SU-DHL-6 (cell line): ENCODE measurements around the gene TDP1.

Experiments
- H2AFZ ChIP-seq: fragments of 200-600 bp; sonication (generic); 2 replicates; pipeline ENCODE4 v1.6.1; 2014; ENCODE audit warnings: low read depth, mild to moderate bottlenecking, moderate library complexity, mixed read lengths, antibody characterized with exemption, low read length; ENCODE audit not compliant: severe bottlenecking
- H3F3A ChIP-seq: fragments of 200-600 bp; shearing (Covaris generic); 2 replicates; pipeline ENCODE4 v1.6.0; 2016; ENCODE audit warnings: antibody characterized with exemption, mild to moderate bottlenecking; ENCODE audit not compliant: insufficient read depth
- H3K27ac ChIP-seq: fragments of 200-600 bp; sonication (generic); 2 replicates; pipeline ENCODE4 v1.5.1; 2016; ENCODE audit warnings: low read depth, mild to moderate bottlenecking, low read length, moderate library complexity, mixed read lengths
- H3K27me3 ChIP-seq: fragments of 200-600 bp; sonication (generic), shearing (Covaris generic); 2 replicates; pipeline ENCODE4 v1.6.0; 2014; ENCODE audit warnings: mild to moderate bottlenecking, low read length
- H3K36me3 ChIP-seq: fragments of 200-600 bp; sonication (generic); 2 replicates; pipeline ENCODE4 v1.6.1; 2014; ENCODE audit warnings: mild to moderate bottlenecking, low read length, mixed read lengths
- H3K4me2 ChIP-seq: fragments of 300-600, 200-600 bp; shearing (Covaris generic), sonication (generic); 2 replicates; pipeline ENCODE4 v1.6.0; 2014; ENCODE audit warnings: low read length, low read depth, mild to moderate bottlenecking; ENCODE audit not compliant: poor library complexity, severe bottlenecking
- H3K4me3 ChIP-seq: fragments of 200-600 bp; sonication (generic); 2 replicates; pipeline ENCODE4 v1.5.1; 2014; ENCODE audit warnings: antibody characterized with exemption, low read length, mild to moderate bottlenecking, mixed read lengths; ENCODE audit not compliant: insufficient read depth, poor library complexity, severe bottlenecking
- H3K79me2 ChIP-seq: fragments of 200-600 bp; sonication (generic); 2 replicates; pipeline ENCODE4 v1.6.1; 2014; ENCODE audit warnings: mild to moderate bottlenecking, low read length, moderate library complexity; ENCODE audit not compliant: insufficient read depth
- H3K9ac ChIP-seq: fragments of 200-600 bp; sonication (generic); 2 replicates; pipeline ENCODE4 v1.7.0; 2014; ENCODE audit warnings: mild to moderate bottlenecking, low read length
- H3K9me2 ChIP-seq: fragments of 200-600 bp; sonication (generic); replicated peaks from 2 replicates; pipeline ENCODE4 v1.6.1; 2014; ENCODE audit warnings: low read length; ENCODE audit not compliant: insufficient read depth
- H3K9me3 ChIP-seq: fragments of 200-600 bp; sonication (generic); 2 replicates; pipeline ENCODE4 v1.6.1; 2014; ENCODE audit warnings: low read length, mixed read lengths; ENCODE audit not compliant: insufficient read depth
- H4K20me1 ChIP-seq: fragments of 200-600 bp; sonication (generic); 2 replicates; pipeline ENCODE4 v1.6.1; 2014; ENCODE audit warnings: low read depth, mild to moderate bottlenecking, antibody characterized with exemption, low read length, moderate library complexity, mixed read lengths
- CTCF ChIP-seq: fragments of 200-600 bp; sonication (generic); IDR thresholded peaks from one replicate; pipeline ENCODE4 v1.5.1; 2017; ENCODE audit warnings: antibody characterized with exemption, mild to moderate bottlenecking, low read length, moderate library complexity; ENCODE audit not compliant: insufficient read depth, poor library complexity, severe bottlenecking
- EZH2phosphoT487 ChIP-seq: fragments of 200-600 bp; sonication (generic), shearing (Covaris generic); conservative IDR thresholded peaks from 2 replicates; pipeline ENCODE4 v1.6.1; 2018; ENCODE audit warnings: mild to moderate bottlenecking, antibody characterized with exemption, low read length, moderate library complexity, mixed read lengths

Gene TDP1

GRCh38 chr14:89986462-89987160 lies 30.9 kb downstream of the TDP1 start:
- no peaks in the 10 kb centered on the region for H4K20me1 ChIP-seq
- no peaks in the 10 kb centered on the region for H3K27me3 ChIP-seq
- H3K4me2 ChIP-seq = no peak overlapping the region
- peaks cover 23% of the 10 kb centered on the region; the same call in 1 of the 2 replicates for H3K36me3 ChIP-seq
- no peak overlapping the region for H3K9ac ChIP-seq
- TF ChIP-seq CTCF (no peak), EZH2phosphoT487 (no peak)
- H3K4me3 ChIP-seq = no peak overlapping the region
- no peak overlapping the region for H2AFZ ChIP-seq
- H3K27ac ChIP-seq = no peak overlapping the region
- no peaks in the 10 kb centered on the region for H3K9me3 ChIP-seq
- H3K79me2 ChIP-seq = no peaks in the 10 kb centered on the region
- no peaks in the 10 kb centered on the region for H3K9me2 ChIP-seq
- no peaks in the 10 kb centered on the region for H3F3A ChIP-seq

GRCh38 chr14:89987161-89987475 lies 31.4 kb downstream of the TDP1 start:
- H3K27ac ChIP-seq = no peak overlapping the region
- H3K9me2 ChIP-seq = no peaks in the 10 kb centered on the region
- H3K27me3 ChIP-seq = no peaks in the 10 kb centered on the region
- H3K9me3 ChIP-seq = no peaks in the 10 kb centered on the region
- no peak overlapping the region for H3K9ac ChIP-seq
- H3K36me3 ChIP-seq = peaks cover 27% of the 10 kb centered on the region; the same call in 1 of the 2 replicates
- no peak overlapping the region for H3K4me2 ChIP-seq
- H3K79me2 ChIP-seq = no peaks in the 10 kb centered on the region
- no peak for TF ChIP-seq CTCF
- TF ChIP-seq EZH2phosphoT487 = no peak
- no peak overlapping the region for H2AFZ ChIP-seq
- no peaks in the 10 kb centered on the region for H3F3A ChIP-seq
- H3K4me3 ChIP-seq = no peak overlapping the region
- no peaks in the 10 kb centered on the region for H4K20me1 ChIP-seq

GRCh38 chr14:89988787-89989186 lies 33.1 kb downstream of the TDP1 start:
- no peaks in the 10 kb centered on the region for H4K20me1 ChIP-seq

More at GRCh38 chr14:89988787-89989186, 33.1 kb downstream of the TDP1 start:
- Histone ChIP-seq H2AFZ (no peak overlapping the region), H3K79me2 (no peaks in the 10 kb centered on the region), H3K27me3 (no peaks in the 10 kb centered on the region), H3F3A (no peaks in the 10 kb centered on the region), H3K9me3 (no peaks in the 10 kb centered on the region), H3K27ac (no peak overlapping the region), H3K9me2 (no peaks in the 10 kb centered on the region), H3K4me3 (no peak overlapping the region), H3K4me2 (no peak overlapping the region), H3K9ac (no peak overlapping the region), H3K36me3 (peaks cover 39% of the 10 kb centered on the region; the same call in 1 of the 2 replicates)
- TF ChIP-seq CTCF = no peak
- no peak for TF ChIP-seq EZH2phosphoT487
